GM03348 (cell line): Measurements from ENCODE around the gene KIDINS220.
"Not testable (repeated sequence)": the region's sequence is repeated elsewhere in the genome, so short reads cannot be mapped to it uniquely, and the experiment has no call there.

ENCODE experiments used
- DNase-seq: peaks from one replicate; pipeline ENCODE4 v3.0.0; 2012; ENCODE audit warnings: low spot score

Gene KIDINS220

DNA sequence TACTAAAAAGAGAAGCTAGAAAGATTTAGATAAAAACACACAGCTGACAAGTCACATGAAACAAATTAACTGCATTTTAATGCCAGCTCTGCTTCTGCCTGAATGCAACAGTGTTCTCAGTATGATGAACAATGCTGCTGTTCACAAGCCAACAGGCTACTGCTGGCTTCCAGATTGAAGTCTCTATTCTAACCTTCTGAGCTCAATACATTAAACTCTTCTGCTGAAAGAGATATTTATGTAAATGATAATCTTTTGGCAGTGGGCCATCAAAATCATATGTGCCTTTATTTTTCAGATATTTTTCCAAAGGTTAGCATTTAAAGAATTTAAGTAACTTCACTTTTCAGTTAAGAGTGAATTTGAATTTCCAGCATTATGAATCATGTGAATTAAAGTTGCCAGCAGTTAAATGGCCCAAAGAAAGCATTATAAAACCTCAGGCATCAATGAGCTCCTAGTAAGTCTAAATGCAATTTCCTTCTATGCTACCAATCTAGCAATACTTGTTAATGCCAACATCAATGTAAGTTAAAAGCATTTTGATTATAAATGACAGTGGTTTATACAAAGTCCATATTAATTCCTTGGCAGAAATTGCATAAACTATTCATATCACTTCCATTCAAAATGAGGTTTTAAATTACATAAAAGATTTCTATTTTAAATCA is 83.2 kb downstream of the KIDINS220 start:
- peak; percentile 39 for DNase-seq

DNA sequence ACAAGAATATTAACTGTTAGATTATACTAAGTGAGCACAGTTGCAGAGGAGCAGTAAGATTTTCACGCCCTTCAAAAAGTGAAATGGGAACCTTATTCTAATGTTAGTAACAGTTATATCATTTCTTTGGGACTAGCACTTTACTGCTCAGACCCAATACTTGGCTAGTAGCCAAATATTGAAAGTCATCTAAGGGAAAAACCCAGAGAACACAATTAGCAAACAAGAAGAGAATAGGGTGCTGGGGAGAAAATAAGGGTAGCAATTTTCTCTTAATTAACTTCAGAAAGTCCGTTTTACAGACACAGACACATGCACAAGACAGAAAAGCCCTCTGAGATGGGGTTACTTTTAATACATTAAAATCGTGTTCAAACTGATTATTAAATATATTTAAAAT is 83.8 kb downstream of the KIDINS220 start:
- no peak for DNase-seq

DNA sequence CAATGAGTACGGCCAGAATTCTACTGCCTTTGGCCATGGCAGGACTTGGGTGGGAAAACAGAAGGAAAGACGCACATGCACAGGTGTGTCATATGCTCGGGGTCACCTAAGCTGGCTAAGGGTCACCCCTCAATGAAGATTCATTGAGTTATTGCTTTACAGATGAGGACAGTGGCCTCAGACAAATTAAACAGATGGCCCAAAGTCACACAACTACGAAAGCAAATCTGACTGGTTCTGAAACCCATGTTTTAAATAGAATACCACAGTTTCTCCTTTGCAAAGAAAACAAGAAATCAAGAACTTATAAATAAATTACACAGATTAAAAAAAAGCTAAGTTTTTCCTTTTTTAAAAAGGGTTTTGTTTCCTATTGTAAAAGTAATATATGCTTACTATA is 85.0 kb downstream of the KIDINS220 start:
- no peak for DNase-seq

DNA sequence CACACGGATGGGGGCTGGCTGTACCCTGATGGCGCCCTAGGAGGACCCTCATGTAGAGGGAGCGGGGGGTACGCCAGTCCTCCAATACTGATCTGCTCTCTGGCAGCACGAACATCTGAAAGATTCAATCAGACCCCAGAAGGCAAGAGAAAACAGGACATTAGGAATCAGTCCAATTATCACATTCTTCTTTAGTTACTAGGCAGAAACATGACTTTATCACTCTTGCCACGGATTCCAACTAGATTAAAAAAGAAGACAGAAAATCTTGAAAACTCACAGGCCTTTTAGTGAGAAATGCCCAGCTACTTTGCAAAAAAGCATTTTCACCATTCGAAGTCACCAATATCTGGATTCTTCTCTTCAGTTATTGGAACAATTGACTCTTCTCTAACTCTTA is 87.2 kb downstream of the KIDINS220 start:
- DNase-seq = peak; percentile 6

DNA sequence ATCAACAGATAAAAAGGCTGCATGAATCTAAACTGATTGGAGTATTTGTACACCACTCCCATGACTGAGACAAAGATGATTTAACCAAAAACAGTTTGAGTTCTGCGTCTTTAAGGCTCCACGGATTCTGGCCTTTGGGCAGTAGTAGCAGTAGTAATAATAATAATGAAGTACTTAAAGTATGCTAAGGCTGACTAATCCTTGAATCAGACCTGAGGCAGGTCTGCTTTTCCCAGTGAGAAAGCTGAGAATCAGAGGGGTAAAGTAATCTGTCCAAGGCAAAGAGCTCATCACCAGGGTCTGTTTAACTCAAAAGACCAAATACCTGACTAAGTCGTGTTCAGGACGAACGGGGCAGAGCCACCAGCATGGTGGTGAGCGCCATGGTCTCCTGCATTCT is 94.2 kb downstream of the KIDINS220 start:
- no peak for DNase-seq

DNA sequence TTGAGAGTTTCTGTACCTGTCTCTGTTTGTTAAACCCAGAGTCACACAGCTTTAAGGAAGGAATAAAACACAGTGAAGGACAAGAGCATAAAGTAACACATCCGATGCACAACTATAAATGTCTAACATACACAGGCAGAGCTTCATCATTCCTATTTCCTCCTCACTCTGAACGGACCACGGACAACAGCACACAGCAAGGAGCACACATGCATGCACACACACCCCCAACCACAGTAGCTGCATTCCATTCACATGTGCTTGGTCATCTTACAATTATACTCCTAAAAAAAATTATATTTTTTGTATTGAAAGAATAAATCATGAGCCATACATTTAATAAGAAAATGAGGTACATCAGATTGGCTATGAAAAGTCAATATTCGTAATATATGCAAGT is 97.3 kb downstream of the KIDINS220 start:
- DNase-seq = no peak

DNA sequence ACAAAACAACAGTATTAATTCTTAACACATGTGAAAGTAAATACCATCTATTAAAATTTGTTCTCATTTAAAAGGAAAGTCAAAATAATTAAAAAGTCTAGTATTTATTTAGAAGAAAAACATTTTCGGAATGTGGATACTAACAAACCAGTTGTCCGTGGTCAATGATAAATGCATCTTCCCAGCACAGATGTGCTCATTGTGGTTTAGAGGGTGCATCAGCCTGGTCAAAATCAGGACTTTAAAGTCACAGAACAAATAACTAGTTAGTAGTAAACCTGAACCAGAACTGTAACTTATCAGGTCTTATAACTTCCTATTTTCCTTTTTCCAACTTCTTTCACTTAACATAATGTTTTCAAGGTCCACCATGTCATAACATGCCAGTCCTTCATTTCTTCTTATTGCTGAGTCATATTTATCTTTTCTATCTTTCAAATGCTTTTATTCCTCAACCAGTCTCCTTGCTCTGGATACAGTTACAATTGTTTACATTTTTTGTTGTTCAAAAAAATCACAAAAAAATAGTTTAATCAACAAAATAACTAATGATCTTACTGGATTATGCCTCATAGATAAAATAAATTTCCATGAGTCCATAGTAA is 99.7 kb downstream of the KIDINS220 start:
- peak; percentile 36 for DNase-seq

DNA sequence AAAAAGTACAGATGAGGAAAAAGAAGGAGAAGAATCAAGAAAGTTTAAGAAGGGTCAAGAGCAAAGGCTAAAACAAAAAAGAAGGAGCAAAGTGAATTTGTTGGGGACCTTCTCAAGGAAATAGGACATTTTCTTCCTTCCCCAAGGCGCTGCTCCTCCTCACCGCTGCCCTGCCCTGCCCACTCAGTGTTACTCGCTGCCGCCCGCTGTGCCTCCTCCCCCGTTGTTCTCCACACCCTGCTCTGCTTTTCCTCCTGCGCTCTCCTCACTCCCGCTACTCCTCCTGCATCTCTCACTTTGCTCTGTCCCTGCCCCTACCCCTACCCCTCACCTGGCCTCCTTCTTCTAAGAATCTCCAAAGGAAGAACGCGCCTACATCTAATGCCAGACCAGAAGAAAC is 104.8 kb downstream of the KIDINS220 start:
- DNase-seq = no peak

DNA sequence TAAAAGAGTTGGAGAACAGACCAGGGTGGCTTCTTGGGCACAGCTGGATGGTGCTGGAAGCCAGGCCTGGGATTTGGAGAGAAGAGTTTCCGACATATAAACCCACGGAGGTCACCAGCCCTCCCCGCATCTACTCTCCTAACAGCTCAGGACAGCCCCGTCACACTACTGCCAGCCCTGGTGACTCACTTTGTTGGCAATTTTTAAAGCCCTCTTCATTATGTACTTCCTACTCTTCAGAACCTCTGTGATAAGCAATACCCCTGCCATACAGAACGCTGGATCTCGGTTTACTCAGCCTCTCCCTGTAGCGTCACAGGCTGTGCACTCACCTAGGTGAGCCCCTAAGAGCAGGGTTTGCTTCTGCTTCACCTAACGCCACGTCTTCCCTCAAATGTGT is 107.5 kb downstream of the KIDINS220 start:
- no peak for DNase-seq

DNA sequence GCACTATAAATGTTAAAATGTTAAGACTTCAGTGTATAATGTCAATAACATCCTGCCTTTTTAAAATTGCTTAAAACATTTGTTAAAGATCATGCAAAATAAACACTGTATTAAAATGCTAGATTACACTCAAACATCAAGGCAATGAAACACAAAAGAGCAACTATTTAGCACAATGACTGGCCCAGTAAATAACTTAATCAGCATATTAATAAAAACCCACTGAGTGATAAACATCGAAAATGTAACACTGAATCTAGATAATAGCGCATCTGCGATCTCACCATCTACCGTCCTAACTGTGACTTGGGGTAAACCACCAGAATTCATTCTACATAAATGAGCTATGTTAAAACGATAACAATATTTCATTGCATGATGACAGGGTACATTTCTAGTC is 108.3 kb downstream of the KIDINS220 start:
- not testable (repeated sequence) for DNase-seq

DNA sequence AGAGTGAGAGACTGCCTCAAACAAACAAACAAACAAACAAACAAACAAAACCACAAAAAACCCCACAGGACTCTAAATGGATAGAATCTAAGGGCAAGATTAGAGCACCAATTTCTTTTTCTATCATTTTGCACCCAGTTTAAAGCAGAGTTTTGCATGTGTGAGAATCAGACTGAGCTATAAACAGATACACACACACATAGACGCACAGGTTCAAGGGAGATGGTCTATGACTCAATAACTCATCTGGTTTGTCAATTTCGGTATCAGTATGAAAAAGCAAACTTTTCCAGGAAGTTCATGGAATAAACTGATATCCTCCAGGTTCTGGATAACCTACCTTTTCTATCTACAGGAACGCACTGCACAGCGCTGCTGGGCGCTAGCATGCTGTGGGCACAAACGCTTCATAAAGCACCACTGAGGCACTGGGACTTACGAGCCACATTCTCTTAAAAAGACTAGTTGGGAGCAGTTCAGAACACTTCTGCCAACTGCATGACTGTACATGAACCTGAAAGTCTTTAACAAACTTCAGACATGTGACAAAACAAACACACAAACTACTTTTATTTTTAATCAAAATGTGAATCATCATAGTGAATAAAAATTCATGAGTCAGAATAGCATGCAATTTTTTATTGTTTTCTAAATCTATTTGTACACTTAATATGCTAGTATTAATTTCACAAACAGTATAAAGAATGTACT is 109.0 kb downstream of the KIDINS220 start:
- DNase-seq = no peak

DNA sequence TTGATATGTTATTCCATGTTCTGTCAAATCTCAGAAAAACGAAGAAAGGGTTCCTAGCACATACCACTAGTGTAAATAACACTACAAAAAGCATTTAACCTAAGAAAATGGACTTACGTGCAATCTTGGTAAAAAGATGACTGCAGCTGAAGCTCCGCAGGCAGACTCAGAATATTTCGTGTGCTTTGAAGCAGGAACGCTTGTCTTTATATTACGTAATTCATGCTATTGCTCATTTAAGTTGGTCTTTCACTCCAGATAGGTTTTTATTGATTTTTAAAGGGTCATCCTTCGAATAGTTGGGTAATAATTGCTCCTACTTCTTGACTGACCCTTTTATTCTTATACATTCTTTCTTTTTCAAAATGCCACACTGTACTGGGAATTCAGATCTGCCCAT is 111.6 kb downstream of the KIDINS220 start:
- DNase-seq = no peak

DNA sequence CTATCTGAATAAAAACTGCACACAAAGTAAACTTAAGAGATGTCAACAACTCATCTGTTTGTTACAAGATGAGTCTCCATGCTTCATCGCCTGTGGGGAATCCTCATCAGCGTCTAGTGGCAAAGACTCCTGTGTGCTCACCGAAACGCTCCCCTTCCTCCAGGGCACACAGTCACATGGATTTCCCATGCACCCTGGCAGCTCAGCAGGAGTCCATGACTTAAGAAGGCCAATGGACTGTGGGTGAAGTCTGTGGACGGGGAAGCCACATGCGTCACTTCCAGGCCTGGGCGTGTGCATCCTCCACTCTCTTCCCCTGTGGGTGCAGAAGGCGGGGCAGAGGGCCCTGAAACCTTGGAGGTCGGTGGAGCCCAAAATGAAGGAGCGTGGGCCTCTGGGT is 114.4 kb downstream of the KIDINS220 start:
- no peak for DNase-seq

DNA sequence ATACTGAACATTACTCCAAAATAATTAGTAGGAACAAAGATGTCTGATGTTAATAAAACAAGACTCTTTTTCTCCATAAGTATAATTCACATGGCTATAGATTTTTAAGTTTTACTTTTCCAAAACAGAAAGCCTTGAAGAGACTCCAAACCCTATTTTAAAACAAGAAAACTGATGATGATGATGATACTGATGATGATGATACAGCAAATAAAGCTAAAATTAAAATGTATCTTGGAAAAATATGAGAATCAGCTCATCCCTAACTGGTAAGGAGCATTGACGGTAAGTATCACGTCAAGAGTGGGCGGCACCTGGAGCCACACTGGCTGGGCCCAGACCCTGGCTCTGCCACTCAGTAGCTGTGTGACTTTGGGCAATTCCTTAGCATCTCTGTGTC is 116.0 kb downstream of the KIDINS220 start:
- no peak for DNase-seq

DNA sequence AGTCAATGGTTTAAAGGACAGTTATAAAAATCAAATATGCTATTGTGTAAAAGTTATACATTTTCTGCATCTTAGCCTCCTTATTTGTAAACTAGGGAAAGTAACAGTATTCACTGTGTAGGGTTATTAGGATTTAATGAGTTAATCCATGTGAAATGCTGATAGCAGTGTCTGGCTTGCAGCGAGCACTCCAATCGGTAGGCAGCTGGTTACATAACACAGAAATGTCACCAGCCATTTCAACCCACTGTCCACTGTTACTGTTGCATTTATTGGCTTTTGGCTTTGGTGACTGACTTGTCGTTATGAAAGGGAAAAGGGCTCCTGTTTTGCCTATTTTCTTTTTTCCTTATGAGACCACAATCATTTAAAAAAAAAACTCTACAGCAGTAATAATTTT is 116.7 kb downstream of the KIDINS220 start:
- DNase-seq = no peak

DNA sequence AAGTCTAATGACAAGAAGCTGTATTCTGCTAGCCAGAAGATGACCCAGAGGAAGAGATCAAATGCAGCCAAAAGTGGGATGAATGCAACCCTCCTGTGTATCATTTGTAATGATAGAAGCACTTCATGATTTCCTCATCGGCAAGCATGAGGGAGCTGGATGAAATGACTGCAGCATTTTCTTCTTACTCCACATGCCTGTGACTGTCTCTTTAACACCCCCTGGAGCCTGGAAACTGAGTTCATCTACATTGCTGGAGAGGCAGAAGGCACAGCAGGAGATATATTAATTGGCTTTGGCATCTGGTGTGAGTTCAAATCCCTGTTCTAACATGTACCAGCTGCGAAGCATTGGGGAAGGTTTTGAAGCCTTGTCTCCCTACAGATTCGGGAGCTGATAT is 117.9 kb downstream of the KIDINS220 start:
- DNase-seq = peak; percentile 34

DNA sequence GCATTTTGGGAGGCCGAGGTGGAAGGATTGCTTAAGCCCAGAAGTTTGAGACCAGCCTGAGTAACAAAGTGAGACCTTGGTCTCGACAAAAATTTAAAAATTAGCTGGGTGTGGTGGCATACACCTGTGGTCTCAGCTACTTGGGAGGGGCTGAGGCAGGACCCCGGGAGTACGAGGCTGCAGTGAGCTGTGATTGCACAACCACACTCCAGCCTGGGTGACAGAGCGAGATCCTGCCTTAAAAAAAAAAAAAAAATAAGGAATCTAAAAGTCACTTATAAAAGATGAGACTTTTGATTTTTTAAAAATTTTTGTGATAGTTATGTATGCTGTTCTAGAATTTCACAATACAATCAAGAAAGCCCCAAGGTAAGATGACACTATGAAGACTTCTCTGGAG is 122.4 kb downstream of the KIDINS220 start:
- DNase-seq = no peak

DNA sequence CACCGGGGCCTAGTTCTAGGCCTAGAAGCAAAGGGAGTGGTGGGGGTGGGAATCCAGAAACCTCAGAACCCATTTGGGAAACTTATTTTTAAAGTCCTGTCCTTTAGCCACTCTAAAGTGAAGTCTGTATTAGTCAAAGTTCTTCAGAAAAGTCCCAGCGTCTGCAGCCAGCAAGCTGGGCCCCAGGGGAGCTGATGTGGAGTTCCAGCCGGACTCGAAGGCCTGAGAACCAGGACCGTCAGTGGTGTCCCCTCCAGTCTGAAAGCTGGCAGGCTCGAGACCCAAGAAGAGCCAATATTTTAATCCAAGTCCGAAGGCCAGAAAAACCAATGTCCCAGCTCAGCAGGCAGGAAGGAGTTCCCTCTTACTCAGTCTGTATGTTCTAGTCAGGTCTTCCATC is 123.1 kb downstream of the KIDINS220 start:
- DNase-seq = no peak

DNA sequence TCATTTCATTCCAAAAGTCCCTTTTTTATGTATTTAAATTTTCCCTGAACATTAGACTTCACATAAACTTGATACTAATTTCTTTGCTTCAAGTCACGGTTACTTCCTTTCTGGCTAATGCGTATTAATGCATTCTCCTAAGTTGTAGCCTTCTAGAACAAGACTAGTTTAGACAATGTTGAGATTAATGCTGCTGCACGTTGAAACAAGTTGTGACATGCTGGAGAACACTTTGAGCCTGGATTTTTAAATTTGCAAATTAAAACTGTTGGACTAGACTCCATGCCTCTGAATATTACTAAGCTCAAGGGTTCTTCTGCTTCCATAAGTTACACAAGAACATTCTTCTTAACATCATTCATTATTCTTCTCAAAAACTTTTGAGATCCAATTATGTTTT is 126.5 kb downstream of the KIDINS220 start:
- DNase-seq = no peak

DNA sequence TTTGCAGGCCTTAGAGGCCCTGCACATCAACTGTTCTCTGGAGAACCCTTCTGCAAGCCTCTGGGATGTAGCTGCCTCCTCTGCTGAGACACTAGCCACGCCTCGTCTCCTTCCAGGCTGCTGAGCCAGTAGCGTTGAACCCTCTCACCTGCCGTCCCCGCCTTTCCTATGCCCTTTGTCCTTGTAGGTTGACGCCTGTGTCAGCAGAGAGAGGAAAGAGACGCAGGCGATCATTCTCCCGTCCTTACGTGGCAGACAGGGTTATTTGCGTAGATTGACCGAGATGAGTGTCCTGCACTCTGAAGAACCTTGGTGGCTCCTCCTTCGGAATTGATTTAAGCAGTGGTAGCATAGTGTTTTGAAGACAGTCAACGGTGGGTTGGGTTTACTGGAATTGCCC is 127.8 kb downstream of the KIDINS220 start:
- no peak for DNase-seq

DNA sequence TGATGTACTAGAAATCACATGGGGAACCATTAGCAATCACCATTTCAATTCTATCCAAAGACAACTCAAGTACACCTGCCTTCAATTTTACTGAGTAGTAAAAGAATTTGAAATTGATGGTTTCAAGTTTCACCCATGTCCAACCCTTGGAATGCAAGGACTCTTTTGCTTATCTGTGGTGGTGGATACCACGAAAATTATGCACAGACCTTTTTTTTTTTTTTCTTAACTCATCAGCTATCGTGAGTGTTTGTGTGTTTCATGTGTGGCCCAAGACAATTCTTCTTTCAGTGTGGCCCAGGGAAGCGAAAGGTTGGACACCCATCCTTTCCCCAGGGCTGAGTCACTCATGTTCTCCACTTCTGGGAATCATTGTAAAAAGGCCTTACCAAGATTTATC is 132.5 kb downstream of the KIDINS220 start:
- no peak for DNase-seq

DNA sequence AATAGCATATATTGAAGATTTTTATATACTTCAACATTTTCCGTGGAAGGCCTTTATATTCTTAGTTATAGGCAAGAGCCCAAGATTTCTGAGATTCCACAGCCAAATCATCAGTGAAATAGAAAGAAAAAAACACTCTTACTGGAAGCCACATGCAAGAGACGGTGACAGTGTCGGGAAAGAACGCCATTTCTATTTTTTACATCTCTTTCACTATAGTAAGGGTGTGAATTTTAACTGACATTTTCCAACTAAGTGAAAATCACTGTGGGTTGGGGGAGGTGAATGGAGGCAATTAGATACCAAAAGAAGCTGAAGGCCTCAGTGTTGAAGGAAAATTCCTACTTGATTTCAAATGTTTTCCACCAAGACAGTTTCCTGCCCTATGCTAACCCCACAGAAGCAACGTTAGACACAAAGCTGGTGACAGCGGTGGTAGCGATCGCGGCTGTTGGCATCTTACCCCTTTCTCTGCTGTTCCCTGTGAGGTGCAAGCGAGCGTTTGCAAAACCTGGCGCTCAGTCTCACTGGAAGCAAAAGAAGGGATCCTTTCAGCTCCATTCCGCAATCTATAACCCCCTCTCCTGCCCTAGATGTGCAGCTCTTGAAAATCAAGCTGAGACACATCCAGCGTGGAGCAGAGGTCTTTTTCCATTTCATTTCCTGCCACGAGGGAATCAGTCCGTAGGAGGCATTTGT is 135.6 kb downstream of the KIDINS220 start:
- no peak for DNase-seq

DNA sequence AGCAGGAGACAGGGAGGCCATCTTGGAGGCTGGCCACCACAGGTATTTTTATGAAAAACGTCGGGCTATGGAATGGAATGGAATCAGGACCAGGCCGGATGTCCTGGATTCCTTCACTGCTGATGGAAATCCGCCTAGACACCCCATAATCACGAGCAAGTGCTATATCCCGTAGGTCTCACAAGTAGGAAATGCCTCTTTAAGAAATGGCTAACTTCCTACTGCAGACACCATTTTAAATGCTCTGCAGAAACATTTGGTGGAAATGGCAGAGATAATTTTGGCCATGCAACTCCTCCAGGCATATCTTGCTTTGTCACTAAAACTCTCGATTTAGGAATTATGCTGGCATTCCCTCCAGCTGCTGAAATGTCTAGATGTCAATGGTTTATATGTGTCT is 137.6 kb downstream of the KIDINS220 start:
- no peak for DNase-seq
